K562 (cell line): ENCODE measurements around the gene GPR3. TPM values are rescaled to one million over a fixed set of nuclear protein-coding genes. Genes with fewer than 3 reads are reported as not detected.

Source experiments
- BCL6 ChIP-seq: fragments of 250-450 bp; sonication (Bioruptor Pico); IDR thresholded peaks from 2 replicates; pipeline ENCODE4 v1.4.0; 2020
- CAMTA2 ChIP-seq: fragments of 250-450 bp; sonication (Bioruptor Pico); conservative IDR thresholded peaks from 2 replicates; pipeline ENCODE4 v1.5.1; 2022
- CBFB ChIP-seq: sonication (generic); formaldehyde crosslinking; IDR thresholded peaks from 2 replicates; pipeline ENCODE4 v1.4.0; 2020; ENCODE audit warnings: mild to moderate bottlenecking, missing genetic modification reagents
- ERF ChIP-seq: fragments of 450-650 bp; formaldehyde crosslinking; IDR thresholded peaks from 2 replicates; pipeline ENCODE4 v1.4.0; 2020; ENCODE audit warnings: mild to moderate bottlenecking, mixed read lengths
- HBP1 ChIP-seq: fragments of 450-650 bp; formaldehyde crosslinking; IDR thresholded peaks from 2 replicates; pipeline ENCODE4 v1.4.0; 2022; ENCODE audit warnings: missing genetic modification characterization
- HNRNPLL ChIP-seq: fragments of 200-400 bp; formaldehyde crosslinking; IDR thresholded peaks from 2 replicates; pipeline ENCODE4 v1.6.1; 2017; ENCODE audit warnings: low read length, low read depth, mild to moderate bottlenecking; ENCODE audit not compliant: poor library complexity, severe bottlenecking
- IRF1 ChIP-seq: sonication (generic); formaldehyde crosslinking; IDR thresholded peaks from 2 replicates; pipeline ENCODE4 v1.8.0; 2022; ENCODE audit warnings: missing genetic modification reagents, mild to moderate bottlenecking, borderline replicate concordance
- NFRKB ChIP-seq: fragments of 450-650 bp; IDR thresholded peaks from 2 replicates; pipeline ENCODE4 v1.6.1; 2016; ENCODE audit warnings: low read depth
- NR4A1 ChIP-seq, 2 experiments: fragments of 250-450 bp in 1 of 2; fragments of 450-650 bp in 1 of 2; sonication (Bioruptor Pico) in 1 of 2; IDR thresholded peaks; 2 replicates each; pipeline versions ENCODE4 v1.4.0 to v1.6.1; 2016 to 2020; ENCODE audit warnings: mild to moderate bottlenecking in 2 of 2, missing compliant biosample characterization in 1 of 2, missing genetic modification characterization in 1 of 2, moderate library complexity in 1 of 2
- PTRF ChIP-seq: fragments of 450-650 bp; IDR thresholded peaks from 2 replicates; pipeline ENCODE4 v1.6.1; 2016; ENCODE audit warnings: mild to moderate bottlenecking, missing genetic modification characterization, missing compliant biosample characterization
- PURB ChIP-seq: sonication (generic); formaldehyde crosslinking; IDR thresholded peaks from 2 replicates; pipeline ENCODE4 v1.9.0; 2021; ENCODE audit warnings: low read depth, mild to moderate bottlenecking, missing genetic modification reagents
- RBM14 ChIP-seq: fragments of 200-400 bp; formaldehyde crosslinking; IDR thresholded peaks from 2 replicates; pipeline ENCODE4 v1.6.1; 2018; ENCODE audit warnings: low read depth, mild to moderate bottlenecking, low read length, moderate library complexity, borderline replicate concordance; ENCODE audit not compliant: insufficient read depth
- U2AF2 ChIP-seq: fragments of 200-400 bp; formaldehyde crosslinking; optimal IDR thresholded peaks from 2 replicates; pipeline ENCODE3; 2017; ENCODE audit warnings: low read depth, mild to moderate bottlenecking, low read length
- ZC3H4 ChIP-seq: sonication (generic); formaldehyde crosslinking; IDR thresholded peaks from 2 replicates; pipeline ENCODE4 v1.9.0; 2021; ENCODE audit warnings: missing genetic modification reagents, borderline replicate concordance
- ZKSCAN1 ChIP-seq: fragments of 150-350 bp; IDR thresholded peaks from 2 replicates; pipeline ENCODE4 v1.6.1; 2016; ENCODE audit warnings: low read depth, low read length
- ZNF282 ChIP-seq: sonication (generic); formaldehyde crosslinking; IDR thresholded peaks from 2 replicates; pipeline ENCODE4 v1.8.1; 2023; ENCODE audit warnings: missing genetic modification reagents
- ZNF445 ChIP-seq: fragments of 250-450 bp; sonication (Bioruptor Pico); IDR thresholded peaks from 2 replicates; pipeline ENCODE4 v1.4.0; 2020; ENCODE audit warnings: low read depth, mild to moderate bottlenecking, moderate library complexity
- polyA plus RNA-seq, 8 experiments: library from polyadenylated mRNA; depleted of rRNA in 4 of 8; stranded (reverse) in 5 of 8; unstranded in 3 of 8; fragments of >200 nt; fragmentation: Nextera tagmentation in 2 of 8; fragmentation: Illumina TruSeq in 1 of 8; extraction: Ambion mirVana in 2 of 8; extraction: Trizol in 1 of 8; gene quantifications; 2 replicates each; pipeline versions ENCODE4 v1.2.1 to v1.2.3, GENCODE V29; 2011 to 2014; ENCODE audit warnings: inconsistent platforms in 1 of 8, missing spikeins in 1 of 8
- total RNA-seq, 7 experiments: library from RNA; depleted of rRNA in 6 of 7; stranded (reverse); fragments of >200 nt in 6 of 7; fragmentation: Illumina TruSeq in 2 of 7; extraction: Trizol in 2 of 7; gene quantifications; 2 replicates each; pipeline versions ENCODE4 v1.2.1 to v1.2.3, GENCODE V29; 2011 to 2021; ENCODE audit warnings: low replicate concordance in 1 of 7
- TF ChIP-seq, protein P1 (sequence below), 3 experiments: IDR thresholded peaks in 2 of 3; conservative IDR thresholded peaks in 1 of 3; 2 replicates each; pipeline ENCODE4 v1.5.1; 2011 to 2012; ENCODE audit warnings: low read length in 3 of 3, mild to moderate bottlenecking in 3 of 3, control low read depth in 2 of 3, improper control_type of control experiment in 1 of 3, inconsistent platforms in 1 of 3, low read depth in 1 of 3, mixed read lengths in 1 of 3, moderate library complexity in 1 of 3; ENCODE audit not compliant: insufficient read depth in 2 of 3
- TF ChIP-seq, protein P2 (sequence below): fragments of 450-650 bp; formaldehyde crosslinking; IDR thresholded peaks from 2 replicates; pipeline ENCODE4 v1.4.0; 2020; ENCODE audit warnings: mild to moderate bottlenecking, moderate library complexity
- TF ChIP-seq, protein P3 (sequence below): fragments of 250-450 bp; sonication (Bioruptor Pico); IDR thresholded peaks from 2 replicates; pipeline ENCODE4 v1.8.0; 2021; ENCODE audit warnings: borderline replicate concordance, mild to moderate bottlenecking, moderate library complexity; ENCODE audit not compliant: poor library complexity, severe bottlenecking

Gene GPR3
- total and polyA plus RNA-seq, 9 of the 15 experiments (the other 6 are each of a cell fraction or from before 2014, with no cell fraction given) = 0.24 to 11.5 (median 3.7) TPM

DNA sequence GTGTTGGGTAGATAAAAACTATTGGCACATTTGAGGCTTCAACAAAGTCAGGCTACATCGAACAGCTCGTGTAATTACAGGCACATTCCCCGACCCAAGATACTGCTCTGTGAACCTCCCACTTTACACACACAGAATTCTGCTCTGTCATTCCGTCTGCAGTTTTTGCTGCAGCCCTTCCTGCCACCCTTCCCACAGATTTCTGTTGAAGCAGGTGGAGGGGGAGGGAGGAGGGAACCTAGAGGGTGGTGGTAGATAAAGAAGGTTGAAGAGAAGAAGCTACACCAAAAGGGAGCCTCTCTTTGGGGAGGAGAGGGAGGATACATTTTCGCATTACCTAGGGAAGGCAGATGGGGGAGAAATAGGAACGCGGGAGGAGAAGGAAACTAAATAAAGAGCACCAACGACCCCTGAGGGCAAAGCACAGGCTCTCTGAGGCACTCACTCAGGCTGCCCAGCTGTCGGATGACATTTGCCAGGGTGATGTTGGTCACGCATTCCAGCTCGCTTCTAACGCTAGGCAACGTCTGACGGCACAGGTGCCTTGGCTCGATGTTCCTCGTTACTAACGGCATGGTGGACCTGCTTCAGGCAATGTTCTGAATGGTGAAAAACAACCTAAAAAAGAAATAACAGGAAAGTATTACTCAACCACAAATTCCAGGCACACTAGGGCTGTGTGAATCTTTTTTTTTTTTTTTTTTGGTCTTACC is 36.0 kb downstream of the GPR3 start (continued):
- TF ChIP-seq, protein P1, sequence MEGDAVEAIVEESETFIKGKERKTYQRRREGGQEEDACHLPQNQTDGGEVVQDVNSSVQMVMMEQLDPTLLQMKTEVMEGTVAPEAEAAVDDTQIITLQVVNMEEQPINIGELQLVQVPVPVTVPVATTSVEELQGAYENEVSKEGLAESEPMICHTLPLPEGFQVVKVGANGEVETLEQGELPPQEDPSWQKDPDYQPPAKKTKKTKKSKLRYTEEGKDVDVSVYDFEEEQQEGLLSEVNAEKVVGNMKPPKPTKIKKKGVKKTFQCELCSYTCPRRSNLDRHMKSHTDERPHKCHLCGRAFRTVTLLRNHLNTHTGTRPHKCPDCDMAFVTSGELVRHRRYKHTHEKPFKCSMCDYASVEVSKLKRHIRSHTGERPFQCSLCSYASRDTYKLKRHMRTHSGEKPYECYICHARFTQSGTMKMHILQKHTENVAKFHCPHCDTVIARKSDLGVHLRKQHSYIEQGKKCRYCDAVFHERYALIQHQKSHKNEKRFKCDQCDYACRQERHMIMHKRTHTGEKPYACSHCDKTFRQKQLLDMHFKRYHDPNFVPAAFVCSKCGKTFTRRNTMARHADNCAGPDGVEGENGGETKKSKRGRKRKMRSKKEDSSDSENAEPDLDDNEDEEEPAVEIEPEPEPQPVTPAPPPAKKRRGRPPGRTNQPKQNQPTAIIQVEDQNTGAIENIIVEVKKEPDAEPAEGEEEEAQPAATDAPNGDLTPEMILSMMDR (IDR thresholded peaks at IDR 0.05 in 2 of 3, conservative IDR thresholded peaks at IDR 0.05 in 1 of 3; ENCODE audit: insufficient read depth in 2 of 3, low read depth in 1 of 3, low read length in 3 of 3) = no peak
- TF ChIP-seq RBM14 (no peak), IRF1 (no peak), PTRF (no peak), BCL6 (CRISPR knock-in tag) (no peak), ERF (CRISPR knock-in tag) (no peak), ZC3H4 (CRISPR knock-in tag) (no peak), HNRNPLL (no peak), ZNF282 (CRISPR knock-in tag) (no peak), U2AF2 (no peak), CAMTA2 (CRISPR knock-in tag) (no peak), PURB (CRISPR knock-in tag) (no peak), ZKSCAN1 (0 out of 2 replicates have a peak, but pooled peaks have one; percentile 23), CBFB (CRISPR knock-in tag) (no peak), NFRKB (0 out of 2 replicates have a peak, but pooled peaks have one; percentile 41), NR4A1 (CRISPR knock-in tag; IDR thresholded peaks at IDR 0.05) (no peak), NR4A1 (tag; IDR thresholded peaks at IDR 0.05) (0 out of 2 replicates have a peak, but pooled peaks have one; percentile 63), HBP1 (CRISPR knock-in tag) (no peak), ZNF445 (CRISPR knock-in tag) (no peak)
- TF ChIP-seq, protein P2, sequence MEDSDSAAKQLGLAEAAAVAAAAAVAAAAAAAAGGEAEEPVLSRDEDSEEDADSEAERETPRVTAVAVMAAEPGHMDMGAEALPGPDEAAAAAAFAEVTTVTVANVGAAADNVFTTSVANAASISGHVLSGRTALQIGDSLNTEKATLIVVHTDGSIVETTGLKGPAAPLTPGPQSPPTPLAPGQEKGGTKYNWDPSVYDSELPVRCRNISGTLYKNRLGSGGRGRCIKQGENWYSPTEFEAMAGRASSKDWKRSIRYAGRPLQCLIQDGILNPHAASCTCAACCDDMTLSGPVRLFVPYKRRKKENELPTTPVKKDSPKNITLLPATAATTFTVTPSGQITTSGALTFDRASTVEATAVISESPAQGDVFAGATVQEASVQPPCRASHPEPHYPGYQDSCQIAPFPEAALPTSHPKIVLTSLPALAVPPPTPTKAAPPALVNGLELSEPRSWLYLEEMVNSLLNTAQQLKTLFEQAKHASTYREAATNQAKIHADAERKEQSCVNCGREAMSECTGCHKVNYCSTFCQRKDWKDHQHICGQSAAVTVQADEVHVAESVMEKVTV (CRISPR knock-in tag) = no peak
- TF ChIP-seq, protein P3, sequence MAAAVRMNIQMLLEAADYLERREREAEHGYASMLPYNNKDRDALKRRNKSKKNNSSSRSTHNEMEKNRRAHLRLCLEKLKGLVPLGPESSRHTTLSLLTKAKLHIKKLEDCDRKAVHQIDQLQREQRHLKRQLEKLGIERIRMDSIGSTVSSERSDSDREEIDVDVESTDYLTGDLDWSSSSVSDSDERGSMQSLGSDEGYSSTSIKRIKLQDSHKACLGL (CRISPR knock-in tag) = no peak
